Right renal pelvis (tissue), 4 donors: ENCODE data around the gene CDC45. TPM values are rescaled to one million over a fixed set of nuclear protein-coding genes. Genes with fewer than 3 reads are reported as not detected.

Experiments used
- DNase-seq, 4 donors: peaks; one replicate each; pipeline ENCODE4 v3.0.0-alpha.2; 2013; ENCODE audit warnings: low read depth in 4 of 4, low spot score in 3 of 4, missing footprints in 1 of 4
- polyA plus RNA-seq, 4 donors: library from polyadenylated mRNA; unstranded; fragments of 120-200 nt; gene quantifications; one replicate each; pipeline ENCODE4 v1.2.1, GENCODE V29; 2013; ENCODE audit not compliant: insufficient read length in 4 of 4

Gene CDC45
- polyA plus RNA-seq, 4 donors = 14.7 to 21.1 (median 17.4) TPM

DNA sequence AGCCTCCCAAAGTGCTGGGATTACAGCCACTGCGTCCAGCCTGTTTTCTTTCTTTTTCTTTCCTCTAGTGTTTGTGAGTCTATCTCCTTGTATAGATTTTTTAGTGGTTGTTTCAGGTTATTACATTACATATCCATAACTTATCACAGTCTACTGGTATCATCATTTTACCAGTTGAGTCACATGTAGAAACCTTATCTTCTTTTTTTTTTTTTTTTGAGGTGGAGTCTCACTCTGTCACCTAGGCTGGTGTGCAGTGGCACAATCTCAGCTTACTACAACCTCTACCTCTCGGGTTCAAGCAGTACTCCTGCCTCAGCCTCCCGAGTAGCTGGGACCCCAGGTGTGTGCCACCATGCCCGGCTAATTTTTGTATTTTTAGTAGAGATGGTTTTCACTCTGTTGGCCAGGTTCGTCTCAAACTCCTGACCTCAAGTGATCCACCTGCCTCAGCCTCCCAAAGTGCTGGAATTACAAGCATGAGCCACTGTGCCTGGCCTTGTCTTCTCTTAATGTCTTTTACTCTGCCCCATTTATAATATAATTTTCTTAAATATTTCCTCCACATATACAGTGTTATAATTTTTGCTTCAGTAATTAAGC is 11.0 kb downstream of the CDC45 start:
- DNase-seq = no peak

DNA sequence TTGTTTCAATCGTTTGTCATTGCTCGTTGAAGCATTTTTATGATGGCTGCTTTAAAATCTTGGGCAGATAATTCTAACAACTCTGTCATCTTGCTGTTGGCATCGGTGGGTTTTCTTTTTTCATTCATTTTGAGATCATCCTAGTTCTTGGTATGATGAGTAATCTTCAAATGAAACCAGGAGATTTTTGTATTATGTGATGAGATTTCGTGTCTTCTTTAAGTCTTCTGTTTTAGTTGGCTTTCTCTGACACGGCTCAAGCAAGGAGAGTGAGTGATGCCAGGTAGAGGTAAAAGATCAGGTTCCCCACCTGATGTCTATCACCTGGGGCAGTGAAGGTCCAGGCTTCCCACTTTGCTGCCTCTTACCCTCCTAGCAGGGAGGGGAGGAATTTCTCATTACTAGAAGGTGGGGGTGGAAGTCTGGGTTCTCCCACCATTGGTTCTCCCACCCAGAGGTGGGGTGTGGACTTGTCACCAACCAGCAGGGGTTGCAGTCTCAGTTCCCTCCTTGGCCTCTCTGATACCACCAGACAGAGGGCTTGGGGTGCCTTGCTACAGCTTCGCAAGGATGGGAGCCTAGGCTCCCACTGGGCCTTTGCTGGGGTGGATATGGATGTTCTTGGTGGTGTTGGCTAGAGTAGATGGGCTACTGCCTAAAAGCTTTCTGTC is 12.9 kb downstream of the CDC45 start:
- no peak for DNase-seq

DNA sequence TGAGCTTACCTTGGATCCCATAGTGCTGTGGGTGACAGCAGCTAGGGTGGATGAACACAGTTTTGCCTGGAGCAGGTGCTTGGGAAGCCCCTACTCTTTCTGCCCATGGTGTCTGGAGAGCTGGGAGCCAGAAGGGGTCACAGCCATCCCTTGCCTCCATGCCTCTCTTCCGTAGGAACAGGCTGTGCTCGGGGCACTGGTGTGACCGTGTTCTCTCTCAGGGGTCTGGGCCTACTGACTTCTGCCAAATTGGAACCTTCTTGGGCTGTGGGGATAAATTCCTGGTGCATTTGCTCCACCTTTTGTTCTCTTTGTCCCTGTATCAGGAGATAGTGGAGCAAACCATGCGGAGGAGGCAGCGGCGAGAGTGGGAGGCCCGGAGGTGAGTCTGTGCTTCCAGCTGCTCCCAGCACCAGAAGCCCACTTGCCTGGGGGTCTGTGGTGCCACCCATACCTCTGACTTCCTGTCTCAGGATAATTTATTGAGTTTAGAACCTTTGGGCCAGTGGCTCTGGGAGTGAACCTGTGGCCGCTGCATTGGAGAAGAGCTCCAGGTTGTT is 14.4 kb downstream of the CDC45 start:
- DNase-seq = no peak

DNA sequence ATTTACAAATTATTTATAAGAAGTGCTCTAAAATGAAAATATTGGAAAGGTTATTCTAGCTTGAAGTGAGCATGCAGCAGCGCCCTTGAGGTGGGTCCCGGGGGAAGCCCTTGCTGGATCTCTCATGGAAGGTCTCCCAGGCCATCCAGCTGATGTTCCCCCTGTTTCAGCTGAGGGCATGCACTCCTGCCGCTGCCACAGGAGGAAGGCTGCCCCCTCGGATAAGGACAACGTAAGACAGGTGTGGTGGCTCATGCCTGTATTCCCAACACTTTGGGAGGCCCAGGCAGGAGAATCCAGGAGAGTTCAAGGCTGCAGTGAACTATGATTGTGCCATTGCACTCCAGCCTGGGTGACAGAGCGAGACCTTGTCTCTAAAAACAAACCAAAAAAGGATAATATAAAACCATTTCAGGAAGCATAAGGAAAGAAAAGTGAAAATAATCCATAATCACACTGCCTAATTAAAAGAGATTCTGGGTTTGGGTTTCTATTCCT is 15.0 kb downstream of the CDC45 start:
- DNase-seq = no peak

DNA sequence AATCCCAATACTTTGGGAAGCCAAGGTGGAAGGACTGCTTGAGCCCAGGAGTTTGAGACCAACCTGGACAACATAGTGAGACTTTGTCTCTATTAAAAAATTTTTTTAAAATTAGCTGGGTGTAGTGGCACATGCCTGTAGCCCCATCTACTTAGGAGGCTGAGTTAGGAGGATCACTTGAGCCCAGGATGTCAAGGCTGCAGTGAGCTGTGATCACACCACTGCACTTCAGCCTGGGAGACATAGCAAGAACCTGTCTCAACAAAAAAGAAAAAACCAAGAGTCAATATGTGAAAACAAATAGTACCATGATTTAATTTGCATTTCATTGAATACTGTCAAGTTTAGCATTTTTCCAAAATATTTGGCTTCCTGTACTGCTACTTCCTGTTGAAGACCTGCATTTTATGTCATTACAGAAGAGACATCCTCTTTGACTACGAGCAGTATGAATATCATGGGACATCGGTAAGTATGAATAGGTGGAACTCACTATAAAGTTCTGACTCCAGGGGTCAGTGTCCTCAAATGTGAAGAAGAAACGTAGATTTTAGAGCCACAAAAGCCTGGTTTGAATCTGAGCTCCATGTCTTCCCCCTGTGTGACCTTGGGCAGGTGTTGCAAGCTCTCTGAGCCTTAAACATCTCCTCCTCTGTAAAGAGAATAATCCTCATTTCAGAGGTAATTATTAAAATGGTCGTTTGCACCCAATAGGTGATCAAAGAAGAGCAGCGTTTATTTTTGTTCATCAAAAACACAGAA is 16.0 kb downstream of the CDC45 start:
- no peak for DNase-seq

DNA sequence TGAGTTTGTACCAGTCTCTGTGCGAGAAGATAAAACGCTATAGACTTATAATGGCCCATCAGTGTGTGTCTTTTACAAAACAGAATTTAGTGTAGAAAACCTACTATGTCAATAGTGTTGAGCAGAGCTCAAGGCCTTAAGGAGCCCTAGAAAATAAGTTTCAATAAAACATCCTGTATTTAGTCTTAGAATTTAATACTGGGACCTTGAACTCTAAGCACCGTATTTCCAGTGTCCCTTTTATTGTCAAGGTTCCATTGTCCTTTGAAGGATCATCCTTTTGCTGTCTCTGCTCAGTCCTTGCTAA is 16.6 kb downstream of the CDC45 start:
- DNase-seq = no peak

DNA sequence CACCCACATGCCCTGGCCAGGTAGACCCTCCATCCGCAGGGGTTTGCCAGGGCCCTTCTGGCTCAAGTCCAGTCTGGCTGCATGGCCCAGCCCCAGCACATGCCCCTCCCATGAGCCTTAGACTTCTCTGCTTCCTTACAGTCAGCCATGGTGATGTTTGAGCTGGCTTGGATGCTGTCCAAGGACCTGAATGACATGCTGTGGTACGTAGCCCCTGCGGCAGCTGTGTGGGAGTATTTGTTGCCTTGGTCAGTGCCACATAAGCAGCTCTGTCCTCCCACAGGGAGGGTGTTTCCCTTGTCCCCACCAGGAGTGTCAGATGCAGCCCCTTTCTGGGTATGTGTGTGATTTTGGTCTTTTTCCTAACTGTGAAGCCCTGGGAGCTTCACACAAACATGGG is 17.5 kb downstream of the CDC45 start:
- no peak for DNase-seq

DNA sequence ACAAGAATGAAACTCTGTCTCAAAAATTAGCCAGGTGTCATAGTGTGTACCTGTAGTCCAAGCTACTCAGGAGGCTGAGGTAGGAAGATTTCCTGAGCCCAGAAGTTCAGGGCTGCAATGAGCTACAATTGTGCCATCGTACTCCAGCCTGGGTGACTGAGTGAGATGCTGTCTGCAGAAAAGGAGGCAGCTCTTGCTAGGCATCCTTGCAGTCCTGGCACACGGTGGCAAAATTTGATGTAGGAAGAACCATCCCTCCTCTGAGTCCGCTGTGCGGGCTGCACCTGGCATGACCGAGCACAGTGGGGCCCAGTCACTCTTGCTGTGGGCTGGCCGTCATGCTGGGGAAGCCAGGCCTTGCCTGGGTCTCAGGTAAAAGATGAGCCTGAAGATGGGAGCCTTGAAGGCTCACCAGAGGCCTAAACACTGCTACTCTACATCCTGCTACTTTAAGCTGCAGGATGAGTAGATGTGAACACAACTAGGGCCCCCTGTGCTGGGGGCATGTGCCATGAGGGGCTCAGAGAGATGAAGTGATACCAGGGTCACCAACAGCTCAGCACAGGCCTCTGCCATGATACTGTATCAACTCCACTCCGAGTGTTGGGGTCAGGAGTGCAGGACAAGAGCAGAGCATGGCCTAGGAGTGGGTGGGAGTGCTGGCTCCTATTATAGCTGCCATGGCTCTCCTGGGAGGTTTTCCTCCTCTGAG is 18.6 kb downstream of the CDC45 start:
- no peak for DNase-seq

DNA sequence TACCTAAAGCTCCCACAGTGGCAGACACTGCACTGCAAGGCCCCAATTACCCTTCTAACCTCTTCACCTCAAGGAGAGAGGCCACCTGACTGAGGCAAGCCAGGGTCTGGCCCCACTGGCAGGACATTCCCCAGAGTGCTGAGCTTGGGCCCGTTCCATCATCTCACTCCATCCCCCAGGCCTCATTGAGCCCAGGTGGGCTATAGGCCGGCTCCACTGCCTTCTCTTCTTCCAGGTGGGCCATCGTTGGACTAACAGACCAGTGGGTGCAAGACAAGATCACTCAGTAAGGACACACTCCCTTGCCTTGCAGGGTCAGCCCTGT is 19.1 kb downstream of the CDC45 start:
- DNase-seq = no peak

DNA sequence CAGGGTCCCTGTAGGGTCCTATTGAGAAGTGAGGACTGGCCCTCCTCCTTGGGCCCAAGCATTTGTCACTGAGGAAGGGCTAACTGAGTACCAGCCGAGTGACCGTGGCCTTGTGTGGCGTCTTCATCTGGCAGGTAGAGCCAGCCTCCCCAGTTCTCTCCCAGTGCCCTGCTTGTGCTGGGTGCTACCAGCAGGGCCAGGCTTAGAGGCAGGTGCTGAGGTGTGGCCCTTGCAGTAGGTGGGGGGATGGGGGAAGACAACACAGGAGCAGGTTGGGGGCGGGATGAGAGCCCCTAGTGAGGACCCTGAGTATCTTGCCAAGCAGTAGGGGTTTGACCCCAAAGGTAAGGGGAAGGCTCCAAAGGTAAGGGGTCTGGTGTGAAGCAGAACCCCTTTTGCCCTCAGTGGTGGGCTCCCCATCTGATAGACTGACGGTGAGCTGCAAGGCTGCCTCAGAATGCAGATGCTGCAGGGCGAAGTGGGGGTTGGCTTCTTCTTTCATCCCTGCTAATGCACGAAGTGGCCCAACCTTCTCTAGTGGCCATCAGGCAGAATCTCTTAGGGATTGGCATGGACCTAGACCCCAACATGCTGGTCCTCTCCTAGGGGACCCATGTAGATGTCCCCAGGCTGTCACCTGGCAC is 19.6 kb downstream of the CDC45 start:
- no peak for DNase-seq

DNA sequence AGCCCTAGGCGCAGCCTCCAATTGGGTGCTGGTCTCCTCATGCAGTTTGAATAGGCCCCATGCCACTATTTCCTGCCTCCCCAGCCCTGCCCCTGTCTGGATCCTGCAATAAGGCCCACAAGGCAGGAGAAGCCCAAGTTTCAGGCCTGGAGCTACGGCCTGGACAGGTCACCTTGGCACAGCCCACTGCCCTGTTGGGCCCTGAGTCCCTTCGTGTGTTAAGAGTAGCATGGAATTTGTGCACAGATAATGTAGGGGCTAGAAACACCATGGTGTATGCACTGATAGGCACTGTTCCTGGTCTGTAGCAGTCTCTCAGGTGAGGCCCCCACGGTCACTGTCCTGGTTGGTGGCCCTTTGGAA is 20.1 kb downstream of the CDC45 start:
- no peak for DNase-seq

DNA sequence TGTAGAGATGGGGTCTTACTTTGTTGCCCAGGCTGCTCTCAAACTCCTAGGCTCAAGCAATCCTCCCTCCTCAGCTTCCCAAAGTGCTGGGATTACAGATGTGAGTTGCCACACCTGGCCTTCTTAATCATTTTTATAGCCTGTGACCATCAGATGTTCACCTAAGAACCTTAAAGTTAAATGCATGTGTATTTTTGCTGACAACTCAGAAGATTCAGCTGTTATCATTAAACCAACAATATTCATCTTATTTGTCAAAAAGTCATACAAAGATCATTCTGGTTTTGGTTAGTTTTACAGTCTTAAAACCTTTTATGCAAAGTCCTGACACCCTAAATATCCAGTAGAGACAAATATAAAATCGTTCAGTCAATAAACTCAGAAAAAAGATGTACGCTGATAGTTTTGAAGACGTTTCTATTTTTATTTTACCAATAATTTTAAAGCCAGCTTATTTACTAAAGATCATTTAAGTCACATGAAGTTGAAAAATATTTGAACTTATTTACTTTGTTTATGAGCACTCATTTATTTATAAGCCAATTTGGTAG is 22.3 kb downstream of the CDC45 start:
- no peak for DNase-seq

DNA sequence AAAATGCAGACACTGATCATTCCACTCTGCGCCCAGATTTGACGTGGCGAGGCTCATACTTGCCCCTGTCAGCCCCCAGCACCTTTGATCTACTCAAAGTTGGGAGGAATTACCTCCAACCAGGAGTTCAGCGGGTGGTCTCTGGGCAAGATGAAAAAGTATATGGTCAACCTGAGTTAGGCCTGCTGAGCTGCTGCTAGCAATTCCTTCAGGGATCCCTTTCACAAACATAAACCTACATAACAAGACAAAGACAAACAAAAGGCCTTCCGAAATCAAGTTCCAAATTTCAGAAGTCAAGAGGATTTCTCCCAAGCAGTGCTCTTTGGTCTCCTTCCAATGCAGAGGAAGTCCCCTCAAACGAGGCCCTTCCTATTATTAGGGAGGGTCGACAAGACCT is 23.6 kb downstream of the CDC45 start:
- DNase-seq = no peak

DNA sequence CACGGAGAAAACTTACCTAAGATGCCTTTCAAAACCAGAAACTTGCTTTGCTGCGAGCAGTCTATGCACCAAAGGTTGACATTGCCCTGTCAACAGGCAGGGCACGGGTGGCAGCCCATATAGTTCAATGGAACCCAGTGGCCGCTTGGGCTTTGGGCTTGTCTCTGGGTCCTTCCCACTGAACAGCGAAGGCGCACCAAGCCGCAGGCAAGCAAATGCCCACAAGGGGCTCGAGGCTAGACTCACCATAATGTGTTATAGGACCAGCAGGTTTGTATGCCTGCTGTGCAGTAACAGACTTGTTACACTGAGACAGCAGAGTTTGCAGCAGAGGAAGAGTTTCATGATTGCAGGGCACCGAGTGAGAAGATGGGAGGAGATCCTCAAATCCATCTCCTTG is 24.1 kb downstream of the CDC45 start:
- DNase-seq = no peak

DNA sequence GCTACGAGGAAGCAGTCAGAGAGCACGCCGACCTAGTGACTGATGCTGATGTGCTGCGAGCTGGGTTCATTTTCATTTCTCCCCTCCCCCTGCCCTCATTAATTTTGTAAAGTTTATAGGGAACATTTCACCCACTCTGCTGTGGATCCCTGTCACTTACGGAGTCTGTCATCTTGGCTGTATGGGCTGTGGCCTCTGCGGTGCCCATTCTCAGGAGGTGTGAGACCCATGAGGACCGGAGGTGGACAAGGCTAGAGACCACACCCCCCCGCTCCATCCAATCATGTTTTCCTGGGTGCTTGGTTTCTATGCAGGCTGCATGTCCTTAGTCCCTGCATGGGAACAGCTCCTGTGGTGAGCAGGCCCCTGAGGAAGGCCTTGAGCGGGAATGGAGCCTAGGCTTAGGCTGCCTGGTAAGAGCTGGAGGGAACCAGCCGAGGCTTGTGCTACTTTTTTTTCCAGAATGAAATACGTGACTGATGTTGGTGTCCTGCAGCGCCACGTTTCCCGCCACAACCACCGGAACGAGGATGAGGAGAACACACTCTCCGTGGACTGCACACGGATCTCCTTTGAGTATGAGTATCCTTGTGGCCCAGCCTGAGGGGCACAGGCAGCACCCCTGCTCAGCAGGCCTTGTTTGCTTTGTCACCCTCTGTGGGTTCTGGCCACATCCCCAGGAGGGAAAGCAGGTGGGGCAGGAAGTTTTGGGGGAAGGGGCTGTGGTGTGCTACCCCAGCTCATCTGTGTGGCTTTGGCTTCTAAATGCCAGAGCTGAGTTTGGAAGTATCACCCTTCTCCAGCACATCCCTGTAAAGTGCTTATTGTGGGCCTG is 25.4 kb downstream of the CDC45 start:
- no peak for DNase-seq

DNA sequence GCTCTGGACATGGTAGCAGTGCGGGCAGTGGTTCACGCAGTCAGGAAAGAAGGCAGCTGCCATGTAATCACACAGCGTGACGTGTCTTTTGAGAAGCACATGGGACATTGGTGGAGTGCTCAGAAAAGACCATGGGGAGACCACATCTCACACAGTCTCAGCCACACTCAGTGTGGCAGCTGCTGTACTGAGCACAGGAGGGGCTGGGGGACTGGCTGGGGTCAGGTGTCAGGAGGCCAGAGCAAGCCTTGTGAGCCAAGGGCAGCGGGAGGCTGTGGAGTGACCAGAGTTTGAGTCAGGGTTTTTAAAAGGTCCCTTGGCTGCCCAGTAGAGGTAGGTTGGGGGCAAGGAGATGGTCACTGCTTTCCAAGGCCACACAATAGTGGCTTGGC is 26.0 kb downstream of the CDC45 start:
- DNase-seq = no peak

DNA sequence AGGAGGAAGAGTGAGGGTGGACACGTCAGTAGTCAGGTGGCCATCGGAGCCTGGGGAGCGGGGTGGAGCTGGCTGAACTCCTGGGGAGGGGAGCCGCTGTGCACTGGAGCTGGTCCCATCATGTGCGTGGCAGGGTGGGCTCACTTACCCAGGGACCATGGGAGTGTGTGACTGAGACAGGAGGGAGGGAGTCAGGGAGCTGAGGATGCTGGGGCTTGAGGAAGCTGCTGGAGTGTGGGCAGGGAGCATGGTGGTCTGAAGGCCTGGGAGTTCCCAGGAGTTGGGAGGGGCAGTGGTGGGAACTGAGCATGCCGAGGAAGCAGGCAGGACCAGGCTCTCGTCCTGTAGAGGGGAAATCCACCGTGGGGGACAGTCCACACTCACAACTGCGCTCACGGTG is 26.5 kb downstream of the CDC45 start:
- DNase-seq = no peak

DNA sequence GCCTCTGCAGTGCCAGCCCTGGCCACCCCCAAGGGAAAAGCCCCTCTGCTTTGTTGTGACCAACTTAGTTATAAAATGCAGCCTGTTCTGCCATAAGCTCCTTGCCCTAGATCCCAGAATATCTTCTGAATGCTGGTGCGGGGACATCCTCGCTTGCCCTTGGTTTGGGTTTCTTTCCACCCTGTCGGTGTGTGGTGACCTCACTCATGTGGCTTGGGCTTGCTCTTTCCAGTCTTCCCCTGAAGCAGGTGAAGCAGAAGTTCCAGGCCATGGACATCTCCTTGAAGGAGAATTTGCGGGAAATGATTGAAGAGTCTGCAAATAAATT is 27.8 kb downstream of the CDC45 start:
- DNase-seq = no peak

DNA sequence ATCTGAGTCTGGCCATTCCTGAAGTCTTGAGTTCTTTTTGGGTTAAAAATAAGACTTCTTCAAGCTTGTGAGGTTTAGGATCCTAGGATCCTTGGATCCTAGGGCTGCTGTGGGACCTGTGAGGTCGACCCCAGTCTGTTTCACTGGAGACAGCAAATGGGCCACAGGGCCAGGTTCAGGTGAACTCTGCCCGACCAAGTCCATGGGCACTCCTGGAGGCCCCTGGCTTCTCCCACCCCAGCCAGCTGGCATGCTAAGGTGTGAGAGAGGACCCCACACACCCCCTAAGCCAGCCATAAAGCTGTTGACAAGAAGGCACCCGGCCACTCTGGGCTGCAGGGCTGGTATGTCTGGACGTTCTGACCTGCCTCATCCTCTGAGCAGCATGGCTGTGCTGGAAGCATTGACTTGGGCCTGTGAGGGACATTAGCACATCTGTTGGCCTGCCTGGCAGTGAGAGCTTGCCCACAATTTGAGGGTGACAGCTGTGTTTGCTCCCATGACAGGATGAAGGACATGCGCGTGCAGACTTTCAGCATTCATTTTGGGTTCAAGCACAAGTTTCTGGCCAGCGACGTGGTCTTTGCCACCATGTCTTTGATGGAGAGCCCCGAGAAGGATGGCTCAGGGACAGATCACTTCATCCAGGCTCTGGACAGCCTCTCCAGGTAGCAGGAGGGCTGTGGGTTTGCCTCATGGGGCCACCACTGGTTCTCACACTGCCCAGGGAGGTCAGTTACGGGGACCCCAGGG is 28.5 kb downstream of the CDC45 start:
- DNase-seq = no peak
